Measurements from ENCODE around the gene MDM4.

MDM4 gene

GRCh38 chr1:204493145-204493983 lies 22.8 kb upstream of the MDM4 start:
- peak; percentile 75 for DNase-seq (ENCODE audit: low spot score)

GRCh38 chr1:204493984-204494280 lies 22.3 kb upstream of the MDM4 start:
- peak; percentile 51 for DNase-seq (ENCODE audit: low spot score)

GRCh38 chr1:204494281-204495077 lies 21.7 kb upstream of the MDM4 start, which contains the start of gene PIK3C2B:
Gene PIK3C2B, minus strand, starts transcription at chr1:204494805. Its CDS starts 25,003 bp downstream, at chr1:204469802.
- peak; percentile 94 for DNase-seq (ENCODE audit: low spot score)

GRCh38 chr1:204495078-204495753 lies 21.0 kb upstream of the MDM4 start:
- no peak for DNase-seq (ENCODE audit: low spot score)

DNA sequence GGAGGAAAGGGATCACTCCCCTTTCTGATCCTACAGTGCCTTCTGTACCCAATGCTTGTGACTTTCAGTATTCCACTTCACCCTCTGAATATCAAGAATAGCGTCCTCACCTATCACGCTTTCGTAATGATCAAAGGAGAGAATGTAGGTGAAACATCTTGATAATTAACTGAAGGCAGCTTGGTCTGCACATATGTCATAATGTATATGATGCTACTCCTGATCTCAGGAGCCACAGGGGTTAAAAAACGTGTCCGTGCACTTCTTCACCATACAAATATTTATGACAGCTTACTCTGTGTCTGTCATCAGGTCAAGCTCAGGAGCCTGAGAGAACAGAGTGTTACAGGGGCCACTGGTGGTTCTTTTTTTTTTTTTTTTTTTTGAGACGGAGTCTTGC lies 20.4 kb upstream of the MDM4 start:
- DNase-seq (ENCODE audit: low spot score) = no peak

- no peak for DNase-seq (ENCODE audit: low spot score)
Observed at GRCh38 chr1:204498981-204499380, 17.2 kb upstream of the MDM4 start.

- no peak for DNase-seq (ENCODE audit: low spot score)
Observed at GRCh38 chr1:204499511-204500468, 16.4 kb upstream of the MDM4 start.

- DNase-seq (ENCODE audit: low spot score) = no peak
Observed at GRCh38 chr1:204502241-204502640, 14.0 kb upstream of the MDM4 start.

DNA sequence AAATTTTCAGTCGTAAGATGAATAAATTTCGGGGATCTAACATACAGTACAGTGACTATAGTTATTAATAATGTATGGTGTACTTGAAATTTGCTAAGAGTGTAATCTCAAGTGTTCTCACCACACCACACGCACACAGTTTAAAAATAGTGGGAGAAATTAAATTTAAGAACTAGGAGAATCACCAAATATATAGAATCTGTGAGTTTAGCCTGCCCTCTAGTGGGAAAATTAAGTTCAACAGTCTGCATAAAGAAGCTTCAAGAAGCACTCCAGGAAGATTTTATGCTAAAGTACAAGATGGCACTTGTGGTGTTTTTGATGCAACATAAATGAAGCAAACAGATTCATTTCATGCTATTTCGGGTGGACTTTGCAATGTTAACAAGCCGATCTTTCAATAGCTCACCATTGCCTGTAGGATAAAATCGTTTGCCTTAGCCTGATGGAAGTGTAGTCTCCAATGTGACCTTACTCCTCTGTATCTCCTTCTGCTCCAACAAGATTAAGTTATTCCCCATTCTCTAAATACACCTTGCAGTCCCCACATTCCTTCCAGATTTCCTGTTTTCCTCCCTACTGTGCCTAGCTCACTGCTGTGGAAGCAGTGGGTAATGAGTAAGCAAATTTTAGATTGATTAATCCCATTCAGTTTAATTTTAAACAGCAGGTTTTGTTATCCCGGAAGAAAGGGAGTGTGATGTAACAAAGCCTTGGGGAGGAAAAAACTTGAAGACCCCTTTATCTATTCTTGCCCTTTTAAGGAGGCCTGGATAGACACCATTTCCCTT lies 12.9 kb upstream of the MDM4 start:
- DNase-seq (ENCODE audit: low spot score) = peak; percentile 59

GRCh38 chr1:204503913-204504519 lies 12.2 kb upstream of the MDM4 start:
- no peak for DNase-seq (ENCODE audit: low spot score)

DNA sequence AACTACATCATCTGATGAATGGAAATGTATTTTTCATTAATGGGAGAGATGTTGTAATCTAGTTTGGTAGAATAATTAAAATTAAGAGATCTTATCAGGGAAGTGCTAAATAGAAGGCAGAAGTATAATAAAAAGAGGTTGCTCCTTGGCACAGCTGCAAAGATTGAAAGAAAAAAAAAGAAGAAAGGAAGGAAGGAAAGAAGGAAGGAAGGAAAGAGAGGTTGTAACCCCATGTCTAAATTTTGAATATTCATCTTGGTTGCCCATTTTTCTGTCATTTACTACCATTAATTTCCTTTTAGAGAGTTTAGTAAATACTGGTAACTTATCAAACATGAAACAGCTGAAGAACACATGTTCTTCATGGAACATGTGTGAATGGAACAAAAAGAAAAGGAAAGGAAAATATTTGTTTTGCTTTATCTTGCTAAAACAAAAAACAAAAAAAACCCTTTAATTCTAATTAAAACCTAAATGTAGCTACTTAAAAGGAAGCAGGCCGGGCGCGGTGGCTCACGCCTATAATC lies 10.5 kb upstream of the MDM4 start:
- DNase-seq (ENCODE audit: low spot score) = no peak

- DNase-seq (ENCODE audit: low spot score) = peak; percentile 70
Observed at GRCh38 chr1:204506201-204506968, 9.8 kb upstream of the MDM4 start.

- DNase-seq (ENCODE audit: low spot score) = peak; percentile 50
Observed at GRCh38 chr1:204506969-204507316, 9.3 kb upstream of the MDM4 start.

DNA sequence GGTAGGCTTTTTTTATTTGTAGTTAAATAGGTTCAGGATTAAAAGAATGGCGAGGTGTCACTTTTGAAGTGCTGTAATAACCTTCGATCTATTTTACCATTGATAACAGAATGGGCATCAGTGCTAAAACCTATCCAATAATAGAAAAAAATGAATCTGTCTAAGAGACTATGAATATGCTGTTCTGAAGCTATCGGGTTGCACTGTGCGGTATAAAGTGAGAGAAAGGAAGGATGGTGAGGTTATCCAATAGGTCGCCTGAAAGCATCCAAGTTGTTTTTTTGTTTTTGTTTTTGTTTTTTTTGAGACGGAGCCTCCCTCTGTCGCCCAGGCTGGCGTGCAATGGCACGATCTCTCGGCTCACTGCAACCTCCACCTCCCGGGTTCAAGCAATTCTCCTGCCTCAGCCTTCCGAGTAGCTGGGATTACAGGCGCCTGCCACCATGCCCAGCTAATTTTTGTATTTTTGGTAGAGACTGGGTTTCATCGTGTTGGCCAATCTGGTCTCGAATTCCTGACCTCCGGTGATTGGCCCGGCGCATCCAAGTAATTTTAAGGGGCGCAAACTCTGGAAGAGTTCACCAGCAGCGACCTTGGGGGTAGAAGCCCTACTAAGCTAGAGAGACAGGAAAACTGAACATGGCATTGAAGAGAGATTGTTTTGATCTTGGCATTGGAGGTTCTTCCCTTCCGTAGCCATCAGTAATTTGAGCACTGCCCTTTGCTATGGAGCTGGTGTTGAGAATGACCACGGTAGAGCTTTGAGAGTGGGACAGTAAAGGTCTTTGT lies 8.7 kb upstream of the MDM4 start:
- DNase-seq (ENCODE audit: low spot score) = peak; percentile 43

- no peak for DNase-seq (ENCODE audit: low spot score)
Observed at GRCh38 chr1:204509186-204509635, 7.0 kb upstream of the MDM4 start.

GRCh38 chr1:204511366-204511765 lies 4.8 kb upstream of the MDM4 start:
- DNase-seq (ENCODE audit: low spot score) = no peak

DNA sequence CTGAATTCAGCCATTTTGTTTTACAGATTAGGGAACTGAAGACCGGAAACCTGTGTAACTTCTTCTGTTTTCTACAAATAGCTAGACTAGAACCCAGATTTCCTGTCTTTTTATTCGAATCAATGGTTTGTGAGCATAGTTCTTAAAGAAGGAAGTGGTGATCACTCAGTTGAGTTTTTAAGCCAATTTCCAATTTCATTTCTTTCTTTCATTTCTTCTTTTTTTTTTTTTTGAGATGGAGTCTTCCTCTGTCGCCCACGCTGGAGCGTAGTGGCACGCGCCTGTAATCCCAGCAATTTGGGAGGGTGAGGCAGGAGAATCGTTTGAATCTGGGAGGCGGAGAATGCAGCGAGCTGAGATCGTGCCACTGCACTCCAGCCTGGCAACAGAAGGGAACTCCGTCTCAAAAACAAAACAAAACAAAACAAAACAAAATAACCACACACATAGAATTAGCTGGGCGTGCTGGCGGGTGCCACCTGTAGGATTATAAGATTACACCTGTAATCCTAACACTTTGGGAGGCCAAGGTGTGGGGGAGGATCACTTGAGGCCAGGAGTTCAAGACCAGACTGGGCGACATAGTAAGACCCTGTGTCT lies 3.0 kb upstream of the MDM4 start:
- DNase-seq (ENCODE audit: low spot score) = no peak

DNA sequence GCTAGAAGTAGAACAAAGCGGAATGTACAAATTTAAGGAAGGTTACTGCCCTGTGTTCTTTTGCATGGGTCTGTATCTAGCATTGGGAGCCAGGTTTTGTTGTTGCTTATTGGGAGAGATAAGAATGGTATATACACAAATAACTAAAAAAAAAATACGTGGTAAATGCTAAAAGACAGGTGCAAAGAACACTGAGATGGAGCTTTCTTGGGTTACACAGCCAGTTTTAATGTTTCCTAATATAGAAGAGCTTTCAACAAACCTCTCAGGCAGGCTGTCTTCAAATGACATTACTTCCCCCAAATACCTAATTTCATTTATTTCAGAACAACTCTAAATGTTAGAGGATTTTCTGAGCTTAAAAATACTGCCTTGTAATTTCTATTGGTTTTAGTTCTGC lies 1.4 kb upstream of the MDM4 start:
- DNase-seq (ENCODE audit: low spot score) = no peak

Measured in GM03348 (cell line).